Esophagus muscularis mucosa (tissue), 4 donors: ENCODE measurements around the gene IRS1. TPM values are rescaled to one million over a fixed set of nuclear protein-coding genes. Genes with fewer than 3 reads are reported as not detected.

ENCODE experiments used
- DNase-seq: peaks from one replicate; pipeline ENCODE4 v3.0.0-alpha.2; 2017; ENCODE audit errors: extremely low spot score
- H3K27ac ChIP-seq, 4 donors: fragments of 200-600 bp; sonication (generic); replicated peaks in 1 of 4; 1 replicate in 3 of 4; 2 replicates in 1 of 4; pipeline ENCODE4 v1.5.1; 2016 to 2019; ENCODE audit warnings: mild to moderate bottlenecking in 1 of 4
- H3K27me3 ChIP-seq, 4 donors: fragments of 200-600 bp; sonication (generic); one replicate each; pipeline versions ENCODE4 v1.5.1 to v1.6.0; 2016 to 2019
- H3K36me3 ChIP-seq, 4 donors: fragments of 200-600 bp; sonication (generic); one replicate each; pipeline ENCODE4 v1.5.1; 2016 to 2019
- H3K4me1 ChIP-seq, 4 donors: fragments of 200-600 bp; sonication (generic); one replicate each; pipeline ENCODE4 v1.5.1; 2016 to 2019
- H3K4me3 ChIP-seq, 4 donors: fragments of 200-600 bp; sonication (generic); 1 replicate in 2 of 4; 2 replicates in 2 of 4; pipeline ENCODE4 v1.5.1; 2016 to 2019; ENCODE audit warnings: mild to moderate bottlenecking in 4 of 4, moderate library complexity in 1 of 4
- H3K9me3 ChIP-seq, 4 donors: fragments of 200-600 bp; sonication (generic); 1 replicate in 3 of 4; 2 replicates in 1 of 4; pipeline ENCODE4 v1.5.1; 2016 to 2019
- CTCF ChIP-seq, 3 experiments: fragments of 200-600 bp in 2 of 3; fragments of 450-650 bp in 1 of 3; sonication (generic) in 2 of 3; IDR thresholded peaks; one replicate each; pipeline ENCODE4 v1.5.1; 2017 to 2019; ENCODE audit warnings: antibody characterized with exemption in 3 of 3, mild to moderate bottlenecking in 2 of 3, moderate library complexity in 1 of 3
- EP300 ChIP-seq: sonication (generic); formaldehyde crosslinking; IDR thresholded peaks from one replicate; pipeline ENCODE4 v1.6.1; 2017; ENCODE audit warnings: antibody characterized with exemption
- POLR2A ChIP-seq: fragments of 450-650 bp; IDR thresholded peaks from one replicate; pipeline ENCODE4 v1.6.1; 2017; ENCODE audit warnings: antibody characterized with exemption, moderate library complexity, mild to moderate bottlenecking, low read depth
- POLR2AphosphoS5 ChIP-seq, 2 donors: sonication (generic); formaldehyde crosslinking; IDR thresholded peaks; one replicate each; pipeline ENCODE4 v1.6.1; 2017; ENCODE audit warnings: antibody characterized with exemption in 2 of 2
- WGBS: methylation state at CpG from one replicate; pipeline ENCODE4 v1.1.5; 2018; 5-methylcytosine and 5-hydroxymethylcytosine counted together
- intact Hi-C: fragments of 100-400 bp; cut with DNase I; formaldehyde crosslinking; loops from one replicate; pipeline ENCODE4 v1.15.1; 2023
- total RNA-seq, 4 donors: library from RNA; depleted of rRNA; stranded (reverse); fragments of >200 nt; gene quantifications; one replicate each; pipeline versions ENCODE4 v1.1.0 to v1.2.1, GENCODE V29; 2016

The IRS1 gene
- total RNA-seq, 4 donors from 2014 or later, result 27.8 to 47.6 (median 32.8) TPM

GRCh38 chr2:226720948-226721347 lies 78.7 kb downstream of the IRS1 start:
- Histone ChIP-seq H3K27me3 (no peaks in the 10 kb centered on the region), H3K4me3 (no peak overlapping the region), H3K9me3 (no peaks in the 10 kb centered on the region), H3K4me1 (peaks cover 9 to 31% (median 25%) of the 10 kb centered on the region in 4 donors), H3K36me3 (no peaks in the 10 kb centered on the region), H3K27ac (no peak overlapping the region)
- no peak for TF ChIP-seq EP300
- TF ChIP-seq POLR2A, result no peak
- no peak for TF ChIP-seq POLR2AphosphoS5 (IDR thresholded peaks at IDR 0.05)
- TF ChIP-seq CTCF (IDR thresholded peaks at IDR 0.05), result no peak
- DNase-seq, result peak; percentile 70
- 93% methylated on average over 5 of the region's 5 CpGs for WGBS
- intact Hi-C loops, result no loop called here

- intact Hi-C loops, result no loop called here
- Histone ChIP-seq H3K36me3 (no peaks in the 10 kb centered on the region), H3K4me1 (no peaks in the 10 kb centered on the region), H3K9me3 (no peaks in the 10 kb centered on the region), H3K27ac (no peak overlapping the region), H3K4me3 (no peak overlapping the region), H3K27me3 (no peaks in the 10 kb centered on the region)
- WGBS, result 91% methylated on average over 1 of the region's 1 CpG
- TF ChIP-seq POLR2AphosphoS5 (IDR thresholded peaks at IDR 0.05), result no peak
- TF ChIP-seq CTCF (IDR thresholded peaks at IDR 0.05), result no peak
- no peak for TF ChIP-seq POLR2A
- TF ChIP-seq EP300, result no peak
- DNase-seq, result peak; percentile 10
These were observed 81.9 kb downstream of the IRS1 start for GRCh38 chr2:226717719-226718118.

GRCh38 chr2:226716126-226716525 lies 83.5 kb downstream of the IRS1 start:
- Histone ChIP-seq H3K36me3 (no peaks in the 10 kb centered on the region), H3K27me3 (no peaks in the 10 kb centered on the region), H3K27ac (no peak overlapping the region), H3K4me3 (no peak overlapping the region), H3K9me3 (no peaks in the 10 kb centered on the region), H3K4me1 (no peaks in the 10 kb centered on the region)
- no peak for DNase-seq
- intact Hi-C loops, result no loop called here
- no peak for TF ChIP-seq POLR2A
- TF ChIP-seq EP300, result no peak
- no peak for TF ChIP-seq POLR2AphosphoS5 (IDR thresholded peaks at IDR 0.05)
- TF ChIP-seq CTCF (IDR thresholded peaks at IDR 0.05), result no peak

GRCh38 chr2:226715347-226715990 lies 84.2 kb downstream of the IRS1 start:
- Histone ChIP-seq H3K36me3 (no peaks in the 10 kb centered on the region), H3K27ac (no peak overlapping the region), H3K4me3 (no peak overlapping the region), H3K9me3 (no peaks in the 10 kb centered on the region), H3K27me3 (no peaks in the 10 kb centered on the region), H3K4me1 (no peaks in the 10 kb centered on the region)
- intact Hi-C loops, result no loop called here
- TF ChIP-seq POLR2A, result no peak
- no peak for TF ChIP-seq POLR2AphosphoS5 (IDR thresholded peaks at IDR 0.05)
- no peak for TF ChIP-seq EP300
- TF ChIP-seq CTCF (IDR thresholded peaks at IDR 0.05), result no peak
- WGBS, result 72% methylated on average over 3 of the region's 3 CpGs
- peak; percentile 26 for DNase-seq

GRCh38 chr2:226712941-226713340 lies 86.7 kb downstream of the IRS1 start:
- Histone ChIP-seq H3K9me3 (no peaks in the 10 kb centered on the region), H3K27me3 (no peaks in the 10 kb centered on the region), H3K4me3 (no peak overlapping the region), H3K36me3 (no peaks in the 10 kb centered on the region), H3K27ac (no peak overlapping the region), H3K4me1 (no peaks in the 10 kb centered on the region)
- no peak for TF ChIP-seq CTCF (IDR thresholded peaks at IDR 0.05)
- no peak for TF ChIP-seq POLR2A
- TF ChIP-seq POLR2AphosphoS5 (IDR thresholded peaks at IDR 0.05), result no peak
- no peak for TF ChIP-seq EP300
- 67% methylated on average over 1 of the region's 1 CpG for whole genome bisulfite sequencing
- intact Hi-C loops, result no loop called here
- no peak for DNase-seq
